GM20000 (cell line): ENCODE data around the gene RBMS3.

Experiments
- DNase-seq: peaks from one replicate; pipeline ENCODE4 v3.0.0; 2012; ENCODE audit warnings: low spot score
- TF ChIP-seq, protein P1 (sequence below): IDR thresholded peaks from 2 replicates; pipeline ENCODE4 v1.5.1; 2012; ENCODE audit warnings: mild to moderate bottlenecking, control low read depth; ENCODE audit errors: extremely low read depth, missing control alignments

RBMS3 gene

DNA sequence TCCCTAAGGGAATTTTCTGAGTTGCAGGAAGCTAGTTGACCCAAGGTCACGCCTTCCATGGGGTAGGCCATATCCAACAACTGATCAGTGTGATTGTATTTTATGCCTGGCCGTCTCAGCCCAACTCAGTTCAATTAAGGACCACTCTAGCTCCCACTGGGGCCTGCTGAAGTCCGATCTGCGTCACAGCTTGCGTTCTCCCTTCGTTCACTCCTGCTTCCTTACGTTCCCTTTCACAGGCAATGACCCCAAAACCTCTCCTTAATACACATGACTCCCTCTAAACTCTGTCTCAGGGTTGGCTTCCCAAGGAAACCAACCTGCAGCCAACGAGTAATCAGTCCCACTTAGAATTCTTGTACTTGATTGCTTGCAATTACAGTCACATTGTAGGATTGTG is 428.0 kb downstream of the RBMS3 start:
- TF ChIP-seq, protein P1, sequence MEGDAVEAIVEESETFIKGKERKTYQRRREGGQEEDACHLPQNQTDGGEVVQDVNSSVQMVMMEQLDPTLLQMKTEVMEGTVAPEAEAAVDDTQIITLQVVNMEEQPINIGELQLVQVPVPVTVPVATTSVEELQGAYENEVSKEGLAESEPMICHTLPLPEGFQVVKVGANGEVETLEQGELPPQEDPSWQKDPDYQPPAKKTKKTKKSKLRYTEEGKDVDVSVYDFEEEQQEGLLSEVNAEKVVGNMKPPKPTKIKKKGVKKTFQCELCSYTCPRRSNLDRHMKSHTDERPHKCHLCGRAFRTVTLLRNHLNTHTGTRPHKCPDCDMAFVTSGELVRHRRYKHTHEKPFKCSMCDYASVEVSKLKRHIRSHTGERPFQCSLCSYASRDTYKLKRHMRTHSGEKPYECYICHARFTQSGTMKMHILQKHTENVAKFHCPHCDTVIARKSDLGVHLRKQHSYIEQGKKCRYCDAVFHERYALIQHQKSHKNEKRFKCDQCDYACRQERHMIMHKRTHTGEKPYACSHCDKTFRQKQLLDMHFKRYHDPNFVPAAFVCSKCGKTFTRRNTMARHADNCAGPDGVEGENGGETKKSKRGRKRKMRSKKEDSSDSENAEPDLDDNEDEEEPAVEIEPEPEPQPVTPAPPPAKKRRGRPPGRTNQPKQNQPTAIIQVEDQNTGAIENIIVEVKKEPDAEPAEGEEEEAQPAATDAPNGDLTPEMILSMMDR = no peak

DNA sequence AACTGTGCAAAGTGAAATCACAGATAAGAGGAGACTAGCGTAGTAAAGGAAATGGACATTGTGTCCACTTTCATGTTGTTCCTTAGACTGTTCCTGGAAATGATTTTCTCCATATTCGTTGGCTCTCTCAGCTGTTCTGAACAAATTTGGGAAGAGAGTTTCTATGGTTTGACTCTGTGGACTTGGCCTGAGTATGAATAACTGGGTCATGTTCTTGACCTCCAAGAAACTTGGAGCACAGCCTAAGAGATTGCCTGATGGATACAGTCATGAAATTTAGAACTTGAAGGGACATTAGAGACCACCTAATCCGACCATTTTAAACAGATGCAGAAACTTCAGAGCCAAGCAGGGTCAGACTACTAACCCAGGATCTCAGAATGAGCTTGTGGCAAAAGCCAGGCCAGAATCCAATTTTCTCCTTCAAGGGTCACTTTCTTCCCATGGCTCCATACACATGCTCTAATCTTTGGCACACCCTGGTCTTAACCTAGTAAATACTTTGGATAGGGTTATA is 430.4 kb downstream of the RBMS3 start:
- TF ChIP-seq, protein P1 = no peak

More for the DNA sequence above, 428.0 kb downstream of the RBMS3 start:
- no peak for DNase-seq

DNA sequence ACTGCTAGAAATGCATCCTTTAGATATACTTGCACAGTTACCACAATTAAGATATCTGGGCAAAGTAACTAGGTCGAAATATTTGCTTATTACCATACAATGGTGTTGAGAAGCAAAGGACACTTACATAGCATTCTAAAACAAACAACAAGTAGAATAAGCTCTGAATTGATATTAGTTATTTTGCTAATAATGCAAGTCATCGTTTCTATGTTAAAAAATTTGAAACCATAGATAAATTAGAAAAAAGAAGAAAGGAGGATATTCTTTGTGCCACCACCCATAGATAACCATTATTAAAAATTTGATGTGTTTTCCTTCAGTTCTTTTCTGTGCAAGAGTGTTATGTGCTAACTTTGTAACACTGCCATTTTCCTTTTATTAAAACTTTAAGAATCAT is 435.3 kb downstream of the RBMS3 start:
- TF ChIP-seq, protein P1 = no peak
- DNase-seq = no peak

More for the DNA sequence above, 430.4 kb downstream of the RBMS3 start:
- DNase-seq = no peak

DNA sequence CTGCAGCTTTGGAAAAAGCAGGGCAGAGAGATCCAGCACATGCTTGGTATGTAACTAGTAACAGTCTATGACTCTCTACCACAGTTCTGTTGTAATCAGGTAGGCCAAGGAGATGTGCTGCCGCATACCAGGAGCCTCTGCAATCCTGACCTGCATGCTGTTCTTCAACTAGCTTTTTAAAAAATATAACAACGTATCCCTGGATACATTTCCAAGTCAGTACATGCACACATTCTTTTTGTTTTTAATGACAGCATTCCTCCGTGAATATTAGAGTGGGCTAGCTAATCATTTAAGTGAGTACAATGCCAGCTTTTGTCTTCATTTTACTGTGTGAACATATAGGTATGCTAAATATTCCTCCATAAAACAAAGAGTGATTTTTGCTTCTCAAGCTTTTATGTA is 437.8 kb downstream of the RBMS3 start:
- no peak for DNase-seq
- TF ChIP-seq, protein P1 = no peak

DNA sequence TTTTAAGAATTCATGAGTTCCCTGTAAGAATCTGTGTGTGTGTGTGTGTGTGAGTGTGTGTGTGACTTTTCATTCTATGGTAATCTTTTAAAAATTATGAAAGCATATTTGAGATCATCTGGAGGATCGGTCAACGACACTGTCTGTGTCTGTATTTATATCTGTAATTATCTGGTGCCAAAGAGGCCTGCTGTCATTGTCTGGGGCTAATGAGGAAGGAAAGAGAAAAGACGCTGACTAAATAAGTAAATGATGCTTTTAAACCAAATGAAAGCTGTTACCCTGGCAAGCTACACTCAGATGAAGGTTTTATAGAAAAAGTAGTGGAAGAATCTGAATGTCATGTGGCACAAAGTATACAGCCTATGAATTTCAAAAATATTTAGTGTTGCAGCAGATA is 439.8 kb downstream of the RBMS3 start:
- no peak for DNase-seq
- TF ChIP-seq, protein P1 = no peak

DNA sequence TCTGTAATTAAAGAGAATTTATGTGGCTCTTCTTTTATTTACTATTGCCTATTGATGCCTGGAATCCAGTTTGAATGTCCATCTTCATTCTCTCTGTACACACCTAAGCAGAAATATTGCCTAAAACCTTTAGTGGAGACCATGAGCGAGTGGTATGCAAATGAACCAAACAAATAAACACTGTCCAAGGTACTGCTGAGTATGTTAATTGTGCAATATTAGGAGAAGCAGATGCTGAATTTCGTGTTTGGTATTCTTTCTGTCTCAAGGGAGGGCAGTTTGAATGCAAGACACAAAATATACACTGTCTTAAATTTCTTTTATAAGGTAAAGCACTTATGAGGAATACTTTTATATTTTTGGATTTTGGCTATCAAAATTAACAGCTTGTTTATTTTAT is 440.9 kb downstream of the RBMS3 start:
- TF ChIP-seq, protein P1 = no peak
- no peak for DNase-seq

DNA sequence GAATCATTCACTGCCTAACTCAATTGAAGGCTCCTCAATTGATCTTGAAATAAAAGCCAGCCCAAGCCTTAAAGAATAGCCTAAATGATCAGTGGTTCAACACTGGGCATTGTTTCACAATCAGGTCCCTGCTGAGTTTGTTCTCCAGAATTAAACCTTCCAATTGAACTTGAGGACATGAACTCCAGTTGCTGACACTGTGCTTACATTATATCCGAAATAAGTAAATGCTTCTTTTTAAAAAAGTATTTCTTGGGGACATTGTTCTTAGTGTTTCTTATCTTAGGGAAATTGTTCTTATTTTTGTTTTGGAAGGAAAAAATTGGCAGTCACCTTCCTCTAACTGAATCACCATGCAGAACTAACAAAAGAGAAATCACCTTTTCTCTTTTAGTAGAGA is 450.2 kb downstream of the RBMS3 start:
- TF ChIP-seq, protein P1 = no peak
- DNase-seq = no peak
